Measurements from ENCODE around the gene GID8.

GID8 gene

DNA sequence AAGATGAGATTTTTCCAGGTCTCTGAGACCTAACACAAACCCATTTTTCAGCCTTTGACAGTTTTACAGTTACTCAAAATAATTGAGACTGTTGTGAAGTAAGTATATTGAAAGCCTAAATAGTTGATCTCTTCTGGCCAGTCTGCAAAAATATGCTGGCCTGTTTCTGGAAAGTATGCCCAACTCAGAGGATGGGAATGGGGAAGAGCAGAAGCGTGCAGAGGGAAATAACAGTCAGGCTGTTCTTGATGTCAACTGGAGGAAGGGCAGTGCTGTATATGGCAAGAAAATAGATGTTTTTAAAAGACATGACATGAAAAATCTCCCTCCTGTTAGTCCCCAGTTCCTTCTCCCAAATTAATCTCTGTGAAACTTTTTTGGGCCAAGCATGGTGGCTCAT, 3.8 kb downstream of the GID8 start:
- no peak for DNase-seq (ENCODE audit: extremely low read depth in 1 of 2, low read depth in 1 of 2)

DNA sequence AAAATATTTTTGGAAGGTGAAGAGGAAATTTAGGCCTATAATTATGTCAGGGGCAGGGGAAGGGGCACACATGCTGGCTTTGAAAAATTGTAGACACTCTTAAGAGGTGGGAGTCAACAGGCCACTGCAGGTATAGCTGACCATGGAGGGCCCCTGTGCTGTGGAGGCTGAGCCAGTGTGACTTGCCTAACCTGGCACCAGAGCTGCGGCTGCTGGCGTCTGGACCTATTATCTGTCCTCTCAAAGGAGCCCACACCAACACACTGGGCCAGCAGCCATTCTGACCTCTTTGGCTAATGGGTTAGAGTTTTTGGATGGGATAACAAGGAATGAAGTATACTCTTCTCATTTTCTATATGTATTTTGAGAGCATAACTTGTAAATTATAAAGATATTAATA, 4.5 kb downstream of the GID8 start:
- DNase-seq (ENCODE audit: extremely low read depth in 1 of 2, low read depth in 1 of 2) = no peak

DNA sequence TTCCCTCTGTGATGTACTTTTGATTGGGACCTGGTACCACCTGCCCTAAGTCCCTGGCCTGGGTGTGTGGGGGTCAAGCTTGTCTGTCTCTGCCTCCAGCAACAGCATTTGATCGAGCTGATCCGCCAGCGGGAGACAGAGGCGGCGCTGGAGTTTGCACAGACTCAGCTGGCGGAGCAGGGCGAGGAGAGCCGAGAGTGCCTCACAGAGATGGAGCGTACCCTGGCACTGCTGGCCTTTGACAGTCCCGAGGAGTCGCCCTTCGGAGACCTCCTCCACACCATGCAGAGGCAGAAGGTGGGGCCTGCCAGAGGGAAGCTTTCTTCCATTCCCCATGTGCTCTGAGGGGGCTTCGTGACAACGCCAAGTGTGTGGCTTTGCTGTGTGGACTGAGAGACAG, 5.4 kb downstream of the GID8 start:
- DNase-seq (ENCODE audit: extremely low read depth in 1 of 2, low read depth in 1 of 2) = no peak

DNA sequence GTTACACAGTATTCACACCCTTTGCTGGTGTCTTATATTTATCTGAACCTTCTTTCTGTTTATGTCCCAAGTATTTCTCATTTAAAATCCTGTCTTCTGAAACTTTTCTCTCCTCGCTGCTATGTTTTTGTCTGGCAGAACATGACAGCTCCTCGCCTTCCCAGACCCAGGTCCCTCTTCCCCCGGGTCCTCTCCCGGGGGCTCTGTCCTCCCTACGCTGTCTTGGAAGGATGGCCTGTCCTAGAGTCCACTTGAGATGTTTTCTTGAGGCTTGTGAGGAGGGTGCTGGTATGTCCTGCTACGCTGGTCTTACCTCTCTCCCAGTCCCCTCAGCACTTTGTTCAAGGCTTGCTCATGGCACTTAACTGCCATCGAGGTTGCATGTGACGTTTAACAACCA, 6.2 kb downstream of the GID8 start:
- no peak for DNase-seq (ENCODE audit: extremely low read depth in 1 of 2, low read depth in 1 of 2)

DNA sequence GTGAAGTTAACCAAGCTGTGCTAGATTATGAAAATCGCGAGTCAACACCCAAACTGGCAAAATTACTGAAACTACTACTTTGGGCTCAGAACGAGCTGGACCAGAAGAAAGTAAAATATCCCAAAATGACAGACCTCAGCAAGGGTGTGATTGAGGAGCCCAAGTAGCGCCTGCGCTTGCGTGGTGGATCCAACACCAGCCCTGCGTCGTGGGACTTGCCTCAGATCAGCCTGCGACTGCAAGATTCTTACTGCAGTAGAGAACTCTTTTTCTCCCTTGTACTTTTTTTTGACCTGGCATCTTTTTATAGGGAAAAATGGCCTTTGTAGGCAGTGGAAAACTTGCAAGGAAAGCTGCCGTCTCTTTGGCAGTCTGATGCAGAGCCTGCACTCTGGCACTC, 6.8 kb downstream of the GID8 start:
- DNase-seq (ENCODE audit: extremely low read depth in 1 of 2, low read depth in 1 of 2) = no peak

DNA sequence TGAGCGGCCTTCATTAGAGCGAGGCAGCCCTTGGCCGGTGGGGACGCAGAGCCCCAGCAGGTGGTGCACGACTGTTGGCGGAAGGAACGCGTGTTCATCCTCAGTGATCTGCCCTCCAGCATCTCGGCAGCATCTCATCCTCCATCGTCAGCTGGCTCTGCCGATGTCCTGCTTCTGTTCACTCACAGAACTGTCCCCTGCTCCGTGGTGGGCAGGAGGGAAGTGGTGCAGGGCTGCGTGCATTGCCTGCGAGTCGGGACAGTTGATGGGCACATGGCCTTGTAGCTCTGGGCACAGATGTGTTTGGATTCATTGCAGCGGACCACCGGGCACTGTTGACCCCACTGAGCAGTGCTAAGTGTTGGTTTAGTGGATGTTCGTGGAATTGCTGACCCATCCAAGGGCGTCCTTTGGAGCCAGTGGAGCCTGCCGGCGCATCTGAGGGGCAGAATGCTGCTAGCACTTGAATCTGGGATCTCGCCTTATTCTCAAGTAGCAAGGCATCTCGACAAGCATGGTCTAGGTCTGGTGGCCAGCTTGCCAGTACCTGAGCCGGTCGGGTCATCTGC, 7.9 kb downstream of the GID8 start:
- DNase-seq (ENCODE audit: extremely low read depth in 1 of 2, low read depth in 1 of 2) = no peak

DNA sequence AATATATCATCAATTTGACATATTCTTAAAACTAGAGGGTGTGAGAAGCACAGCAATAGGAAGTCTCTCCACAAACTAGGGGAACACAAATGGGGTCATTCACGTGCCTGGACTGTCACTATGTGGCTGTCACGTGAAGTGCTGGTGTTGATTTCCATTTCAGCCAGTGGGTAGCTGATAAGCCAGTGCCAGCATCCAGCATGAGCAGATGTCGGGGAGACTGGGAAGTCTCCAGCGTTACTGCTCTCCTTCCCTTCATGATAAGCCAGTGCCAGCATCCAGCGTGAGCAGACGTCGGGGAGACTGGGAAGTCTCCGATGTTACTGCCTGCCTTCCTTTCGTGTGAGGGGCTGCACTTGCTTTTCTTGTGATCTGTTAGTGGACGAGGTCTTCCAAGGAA, 9.0 kb downstream of the GID8 start:
- no peak for DNase-seq (ENCODE audit: extremely low read depth in 1 of 2, low read depth in 1 of 2)

DNA sequence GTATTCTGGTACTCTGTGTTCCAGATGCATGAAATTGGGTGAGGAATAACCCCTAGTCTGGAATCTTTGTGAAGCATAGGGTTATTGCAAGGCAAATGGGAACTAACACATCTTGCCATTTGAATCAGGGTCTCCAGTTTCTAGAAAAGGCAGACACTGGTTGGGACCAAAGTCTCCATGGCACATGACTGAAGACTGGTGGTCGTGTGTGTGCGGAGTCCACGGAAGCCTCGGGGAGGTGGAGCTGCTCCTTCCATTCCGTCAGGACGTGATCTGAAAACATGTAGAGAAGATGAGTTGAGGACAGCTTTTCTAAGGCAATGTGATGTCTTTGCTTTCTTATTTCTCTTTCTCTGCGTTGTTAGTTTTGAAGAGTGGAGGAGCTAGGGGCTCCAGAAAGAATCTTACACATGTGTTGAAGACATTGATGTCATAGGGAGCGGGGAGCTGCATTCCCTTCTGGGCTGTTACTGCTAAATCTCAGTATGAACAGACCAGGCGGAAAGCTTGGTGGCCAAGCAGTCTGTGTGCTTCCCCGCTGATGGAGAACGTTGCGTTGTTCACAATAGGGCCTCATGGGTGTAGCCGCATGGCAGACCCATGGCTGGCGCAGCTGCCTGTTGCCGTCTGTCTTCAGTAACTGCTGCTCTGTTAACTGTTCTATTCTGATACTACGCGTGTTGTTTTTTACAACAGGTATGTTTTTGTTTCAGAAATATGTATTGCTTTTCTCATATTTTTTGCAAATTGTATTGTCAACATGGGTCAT, 9.8 kb downstream of the GID8 start:
- no peak for DNase-seq (ENCODE audit: extremely low read depth in 1 of 2, low read depth in 1 of 2)

DNA sequence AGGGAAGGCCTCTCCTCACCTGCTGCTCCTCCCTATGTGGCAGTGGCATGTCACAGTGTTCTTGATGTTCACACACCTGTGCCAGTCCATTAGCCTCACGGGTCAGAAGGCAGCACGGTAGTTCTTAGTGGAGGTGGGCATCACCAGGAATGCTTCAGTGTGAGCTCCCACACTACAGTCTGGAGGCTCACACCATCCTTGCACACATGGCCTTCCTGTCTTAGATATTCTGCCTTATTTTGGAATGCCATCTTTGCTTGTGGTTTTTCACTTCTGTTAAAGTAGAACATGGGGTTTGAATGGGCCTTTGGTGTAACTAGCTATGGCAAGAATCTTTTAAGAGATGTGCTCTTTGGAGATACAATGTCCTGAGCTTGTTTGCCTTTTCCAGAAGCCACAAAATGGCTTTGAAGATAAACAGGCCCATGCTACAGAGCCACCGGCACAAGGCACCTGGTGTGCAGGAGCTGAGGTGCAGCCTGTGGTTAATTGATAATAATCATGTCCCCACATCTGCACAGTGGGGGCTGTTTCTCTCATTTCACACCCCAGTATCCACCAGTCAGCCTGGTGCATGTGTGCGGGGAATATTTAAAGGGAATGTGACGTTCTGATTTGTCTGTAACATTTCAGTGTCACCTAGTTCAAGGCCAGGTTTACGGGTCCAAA, 11.3 kb downstream of the GID8 start:
- DNase-seq (ENCODE audit: extremely low read depth in 1 of 2, low read depth in 1 of 2) = no peak

DNA sequence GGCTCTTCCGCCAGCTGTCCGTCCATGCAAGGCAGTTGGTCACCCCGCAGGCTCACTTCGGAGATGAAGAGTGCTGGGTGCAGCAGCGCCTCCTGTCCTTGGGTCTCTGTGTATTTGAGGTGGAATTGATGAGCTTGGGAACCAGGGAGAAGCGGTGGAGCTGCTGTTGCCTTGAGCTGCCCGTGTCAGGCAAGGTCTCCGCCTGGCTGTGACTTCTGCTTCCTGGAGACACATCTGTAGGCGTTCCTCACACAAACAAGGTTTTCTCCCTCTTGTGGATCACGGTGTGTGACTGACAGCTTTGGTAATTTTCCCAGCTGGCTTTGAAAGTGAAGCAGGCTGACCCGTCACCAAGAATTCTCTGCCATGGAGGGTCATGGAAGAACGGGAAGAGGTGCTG, 12.0 kb downstream of the GID8 start:
- no peak for DNase-seq (ENCODE audit: extremely low read depth in 1 of 2, low read depth in 1 of 2)

DNA sequence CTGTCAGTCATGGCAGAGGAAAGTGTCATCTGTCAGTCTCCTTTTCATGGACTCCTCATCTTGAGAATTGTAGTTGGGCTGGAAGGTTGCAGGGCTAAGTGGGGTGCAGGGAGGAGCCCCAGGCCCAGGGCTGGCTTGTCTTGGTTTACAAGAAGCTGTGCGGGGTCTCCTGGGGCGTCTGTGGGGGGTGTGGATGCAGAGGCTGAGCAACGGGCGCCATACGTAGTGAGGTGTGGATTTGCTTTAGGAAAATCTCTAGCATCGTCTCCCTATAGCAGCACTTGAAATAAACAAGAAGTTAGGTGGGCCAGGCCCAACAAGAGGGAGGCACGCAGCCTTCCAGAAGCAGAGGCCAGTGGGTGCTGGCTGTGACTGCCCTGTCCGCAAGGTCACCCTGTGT, 12.8 kb downstream of the GID8 start:
- no peak for DNase-seq (ENCODE audit: extremely low read depth in 1 of 2, low read depth in 1 of 2)

DNA sequence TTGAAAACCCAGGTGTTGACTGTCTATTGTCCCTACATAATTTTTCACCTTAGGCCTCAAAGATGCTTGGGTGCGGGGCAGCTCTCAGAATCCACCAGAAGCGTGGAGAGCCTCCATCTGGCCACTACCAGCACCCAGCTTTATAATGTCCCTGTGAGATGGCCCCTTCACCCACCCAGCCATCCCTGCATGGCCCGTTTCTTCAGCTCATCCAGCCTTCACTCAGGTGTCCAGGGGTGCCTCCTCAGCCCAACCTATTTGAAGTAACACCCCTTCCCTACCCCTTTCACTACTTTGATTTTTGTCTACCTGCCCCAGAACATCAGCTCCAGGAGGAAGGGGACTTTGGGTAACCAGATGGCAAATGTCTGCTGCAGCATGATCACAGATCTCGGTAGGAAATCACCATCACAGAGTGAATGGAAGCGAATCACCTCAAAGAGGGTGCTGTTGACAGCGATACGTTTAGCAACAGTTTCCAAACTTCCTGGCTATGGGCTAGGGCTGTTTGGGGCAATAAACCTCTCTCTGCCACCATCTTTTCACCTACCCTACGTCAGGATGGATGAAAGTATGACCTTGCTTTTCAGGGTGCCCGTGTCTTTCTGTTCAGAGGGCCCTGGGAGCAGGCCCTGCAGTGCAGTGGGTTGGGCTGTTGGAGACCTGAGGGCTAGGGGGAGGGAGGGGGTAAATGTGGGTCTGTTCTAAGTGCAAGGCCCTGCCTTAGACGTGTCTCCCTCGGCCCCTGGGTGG, 13.4 kb downstream of the GID8 start:
- no peak for DNase-seq (ENCODE audit: extremely low read depth in 1 of 2, low read depth in 1 of 2)

DNA sequence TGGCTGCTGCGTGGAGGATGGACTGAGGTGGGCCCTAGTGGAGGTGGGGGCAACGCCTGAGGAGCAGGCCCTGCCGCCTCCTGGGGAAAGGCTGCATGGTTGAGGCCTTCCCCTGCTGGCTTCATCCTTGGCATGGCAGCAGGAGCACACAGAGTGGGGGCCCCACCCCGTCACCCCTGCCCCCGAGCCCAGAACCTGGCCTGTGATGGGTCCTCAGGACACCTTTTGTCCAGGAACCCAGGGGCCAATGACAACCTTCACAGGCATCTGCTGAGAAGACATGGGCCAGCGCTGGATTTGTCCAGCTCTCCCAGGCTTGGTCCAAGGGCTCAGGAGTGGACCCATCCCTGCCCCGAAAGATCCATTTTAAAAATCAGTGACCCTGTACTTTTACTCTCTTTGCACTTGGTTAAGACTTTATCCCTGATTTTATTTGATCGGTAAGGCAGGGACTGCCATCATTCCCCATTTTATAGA, 14.0 kb downstream of the GID8 start:
- no peak for DNase-seq (ENCODE audit: extremely low read depth in 1 of 2, low read depth in 1 of 2)

DNA sequence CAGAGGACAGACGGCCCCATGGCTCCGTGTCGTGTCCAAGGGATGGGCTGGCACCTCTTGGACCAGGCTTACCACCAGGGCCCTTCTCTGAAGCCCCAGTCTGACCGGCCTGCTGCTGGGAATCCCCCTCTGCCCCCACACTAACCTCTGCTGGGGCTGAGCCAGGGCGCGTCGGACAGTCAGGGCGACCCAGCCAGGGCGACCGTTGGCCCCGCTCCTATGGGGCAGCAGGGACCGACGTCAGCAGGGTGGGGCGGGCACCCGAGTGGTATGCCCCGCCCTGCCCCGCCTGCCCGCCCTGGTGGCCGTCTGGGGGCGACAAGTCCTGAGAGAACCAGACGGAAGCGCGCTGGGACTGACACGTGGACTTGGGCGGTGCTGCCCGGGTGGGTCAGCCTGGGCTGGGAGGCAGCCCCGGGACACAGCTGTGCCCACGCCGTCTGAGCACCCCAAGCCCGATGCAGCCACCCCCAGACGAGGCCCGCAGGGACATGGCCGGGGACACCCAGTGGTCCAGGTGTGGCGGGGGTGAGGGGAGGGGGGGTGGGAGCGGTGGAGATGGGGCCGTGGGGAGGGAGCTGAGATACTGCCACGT, 14.5 kb downstream of the GID8 start, which contains the start of gene SLC17A9:
Gene SLC17A9, plus strand, starts transcription at position 337 of the 595 bp plus-strand sequence. Its CDS starts 122 bp downstream, at position 459.
- DNase-seq (ENCODE audit: extremely low read depth in 1 of 2, low read depth in 1 of 2) = peak in 1 of 2 donors; percentile 34

DNA sequence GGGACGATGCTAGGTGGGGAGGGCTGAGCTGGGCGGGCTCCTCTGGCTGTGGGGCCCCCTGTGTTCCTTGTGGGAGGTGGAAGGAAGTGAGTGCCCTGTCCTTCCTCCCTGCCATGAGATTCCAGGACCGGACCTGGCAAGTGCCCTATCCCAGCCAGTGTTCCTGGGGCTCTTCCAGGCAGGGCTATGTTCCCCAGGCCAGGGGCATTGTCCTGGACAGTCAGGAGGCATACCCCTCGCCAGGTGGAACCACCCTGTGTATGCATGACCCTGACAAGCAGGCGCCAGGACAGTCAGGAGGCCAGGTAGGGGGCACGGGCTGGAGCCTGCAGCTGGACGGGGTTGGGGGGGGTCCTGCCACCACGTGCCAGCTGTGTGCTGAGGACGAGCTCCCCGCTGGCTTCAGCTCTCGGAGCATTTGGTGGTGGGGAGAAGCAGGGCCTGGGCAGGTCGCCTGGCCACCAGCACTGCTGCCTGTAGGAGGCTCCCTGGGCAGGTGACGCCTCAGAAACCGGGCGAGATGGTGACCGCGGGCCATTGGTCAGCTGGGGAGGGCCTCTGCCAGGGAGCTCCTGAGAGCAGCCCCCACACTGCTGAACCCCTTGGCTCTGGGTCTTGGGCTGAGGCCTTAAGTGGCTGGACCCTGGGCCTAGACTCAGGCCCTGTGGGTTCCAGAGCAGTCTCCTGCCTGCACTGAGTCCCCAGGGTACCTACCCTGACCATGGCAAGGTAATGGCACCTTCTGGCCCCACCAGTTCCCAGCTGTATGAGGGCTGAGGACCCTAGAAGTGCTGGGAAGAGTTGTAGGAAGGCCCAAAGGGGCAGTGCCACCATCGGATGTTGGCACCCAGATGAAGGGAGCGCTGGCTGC, 15.3 kb downstream of the GID8 start:
- DNase-seq (ENCODE audit: extremely low read depth in 1 of 2, low read depth in 1 of 2) = no peak

DNA sequence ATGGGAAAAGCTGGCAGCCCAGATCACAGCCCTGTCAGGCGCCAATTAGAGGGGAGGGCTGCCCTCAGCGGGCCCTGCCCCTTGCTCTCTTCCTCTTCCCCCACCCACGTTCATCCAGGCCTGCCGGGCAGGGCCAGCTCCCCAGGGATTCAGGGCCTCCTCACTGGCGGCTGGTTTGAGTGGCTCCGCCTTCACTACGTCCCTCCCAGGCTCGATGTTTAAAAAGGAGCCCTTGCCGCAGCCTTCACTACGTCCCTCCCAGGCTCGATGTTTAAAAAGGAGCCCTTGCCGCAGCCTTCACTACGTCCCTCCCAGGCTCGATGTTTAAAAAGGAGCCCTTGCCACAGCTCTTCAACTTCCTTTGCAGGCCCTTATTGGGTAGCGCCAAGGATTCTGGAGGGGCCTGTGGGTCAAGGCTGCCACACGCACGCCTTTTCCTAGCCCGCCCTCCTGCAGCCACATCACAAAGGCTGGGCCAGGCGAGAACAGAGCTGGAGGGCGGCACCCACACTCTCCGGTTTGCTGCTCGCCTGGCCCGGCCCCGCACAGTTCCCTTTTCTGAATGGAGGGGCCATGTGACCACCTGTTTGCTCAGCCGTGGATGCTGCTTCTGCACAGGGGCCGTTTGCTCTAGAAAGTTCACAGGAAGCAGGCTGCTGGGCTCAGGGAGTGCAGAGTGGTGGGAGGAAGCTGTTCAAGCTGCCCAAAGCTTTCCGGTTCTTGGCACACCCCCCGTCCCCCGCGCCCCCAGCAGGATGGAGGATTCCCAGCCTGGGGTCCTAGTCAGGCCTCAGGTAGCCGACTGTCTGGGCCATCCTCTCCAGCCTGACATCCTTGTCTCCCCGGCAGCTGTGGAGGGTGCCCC, 16.1 kb downstream of the GID8 start:
- peak; percentile 24 to 49 for DNase-seq (ENCODE audit: extremely low read depth in 1 of 2, low read depth in 1 of 2)

DNA sequence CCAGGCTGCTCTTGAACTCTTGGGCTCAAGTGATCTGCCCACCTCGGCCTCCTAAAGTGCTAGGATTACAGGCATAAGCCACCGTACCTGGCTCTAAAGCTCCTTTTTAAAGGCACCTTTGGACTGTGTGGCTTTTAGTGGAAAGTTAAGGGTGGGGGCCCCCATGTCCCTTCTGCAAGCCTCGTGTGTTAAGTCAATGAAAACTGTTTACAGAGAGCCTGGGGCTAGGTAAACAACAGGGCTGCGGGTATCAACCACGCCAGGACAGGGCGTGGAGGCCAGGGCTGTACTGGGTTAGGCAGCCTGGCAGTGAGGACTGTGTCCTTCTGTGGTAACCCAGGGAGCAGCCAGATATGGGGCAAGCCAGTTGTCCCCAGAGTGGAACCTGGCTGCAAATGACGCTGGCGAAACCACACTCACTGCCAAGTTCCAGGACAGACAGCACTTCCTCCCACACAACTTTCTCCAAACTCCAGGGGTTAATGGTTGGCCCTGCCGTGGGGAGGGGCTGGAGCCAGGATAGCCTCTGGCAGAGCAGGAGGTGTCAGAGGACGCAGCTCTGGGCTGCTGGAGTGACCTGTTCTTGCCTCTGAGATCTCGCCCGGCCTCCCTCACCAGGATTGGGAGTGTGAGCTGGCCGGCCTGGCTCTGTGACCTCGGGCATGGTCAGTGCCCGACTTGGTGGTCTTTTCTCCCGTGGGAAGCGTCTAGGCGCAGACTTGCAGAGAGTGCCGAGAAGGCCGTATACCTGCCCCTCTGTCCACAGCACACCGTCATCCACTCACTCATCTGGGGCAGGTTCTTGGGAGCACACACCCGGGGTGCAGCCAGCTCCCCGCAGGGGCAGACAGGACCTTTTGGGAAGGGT, 17.8 kb downstream of the GID8 start:
- DNase-seq (ENCODE audit: extremely low read depth in 1 of 2, low read depth in 1 of 2) = no peak
